Psoas muscle (tissue), 8 donors: ENCODE results near the gene MTRF1L. TPM values are rescaled to one million over a fixed set of nuclear protein-coding genes. Genes with fewer than 3 reads are reported as not detected.
A peak's percentile ranks its signal among the peaks of the same experiment; 100 is the strongest.

ENCODE experiments used
- ATAC-seq, 4 donors: fragments of 200-7000 bp; cut with Tn5 transposase; one replicate each; pipeline ENCODE4 v1.9.1; 2020; ENCODE audit warnings: moderate library complexity in 3 of 4, mild to moderate bottlenecking in 2 of 4
- DNase-seq, 2 donors: peaks; one replicate each; pipeline ENCODE4 v3.0.0-alpha.2; 2020
- H3K27ac ChIP-seq: fragments of 200-600 bp; one replicate; pipeline ENCODE4 v1.8.0; 2022
- H3K27me3 ChIP-seq, 3 donors: fragments of 200-600 bp in 1 of 3; one replicate each; pipeline versions ENCODE4 v1.6.1 to v1.8.0; 2013 to 2022; ENCODE audit warnings: low read length in 2 of 3, mild to moderate bottlenecking in 2 of 3, moderate library complexity in 1 of 3; ENCODE audit not compliant: insufficient read depth in 3 of 3
- H3K36me3 ChIP-seq, 2 donors: fragments of 200-600 bp in 1 of 2; one replicate each; pipeline versions ENCODE4 v1.6.1 to v1.8.0; 2013 to 2022; ENCODE audit warnings: low read depth in 1 of 2, mild to moderate bottlenecking in 1 of 2, moderate library complexity in 1 of 2; ENCODE audit not compliant: insufficient read depth in 1 of 2
- H3K4me1 ChIP-seq: fragments of 200-600 bp; one replicate; pipeline ENCODE4 v1.8.0; 2022
- H3K4me3 ChIP-seq: fragments of 200-600 bp; one replicate; pipeline ENCODE4 v1.8.0; 2022; ENCODE audit warnings: mild to moderate bottlenecking
- H3K9me3 ChIP-seq: fragments of 200-600 bp; one replicate; pipeline ENCODE4 v1.8.0; 2022
- CTCF ChIP-seq: fragments of 200-600 bp; IDR thresholded peaks from one replicate; pipeline ENCODE4 v1.8.0; 2022; ENCODE audit warnings: antibody characterized with exemption
- WGBS, 3 donors: extraction: QIAGEN DNeasy Blood & Tissue Kit; methylation state at CpG; one replicate each; pipeline versions ENCODE4 v1.1.6 to v1.1.7; 2013; 5-methylcytosine and 5-hydroxymethylcytosine counted together
- intact Hi-C, 2 donors: fragments of 100-400 bp; cut with DNase I; formaldehyde crosslinking; loops; one replicate each; pipeline versions ENCODE4 v1.11.0 to v1.14.2; 2022
- polyA plus RNA-seq, 3 donors: library from polyadenylated mRNA; stranded (reverse); fragments of 200-250 nt; gene quantifications; one replicate each; pipeline ENCODE4 v1.2.3, GENCODE V29; 2013
- total RNA-seq, 4 donors: library from RNA; stranded (reverse); fragmentation: NEBNext Ultra II Directional in 2 of 4; extraction: Animal tissue kit (Norgen Biotek cat#: 25700) in 2 of 4; gene quantifications; one replicate each; pipeline versions ENCODE4 v1.2.1 to v1.2.4, GENCODE V29; 2021 to 2023
- donor health status: healthy with polysubstance abuse.
- donor health status: DM: no; HTN: no; CAD: no; lungs with moderate emphysema.
- donor health status: Bipolar disorder and iron deficiency.
- donor health status: healthy.
- donor health status: DM: yes; HTN: yes; CAD: no.
- donor health status: DM: no; HTN: no; CAD: no.
- donor health status: DM: no; HTN: no; CAD: no.
- donor health status: DM: yes; HTN: yes; CAD: no.

MTRF1L gene
- total and polyA plus RNA-seq, 7 donors: 20.3 to 55.9 (median 28.9) TPM

GRCh38 chr6:152954443-152954842, 48.1 kb downstream of the MTRF1L start:
- Histone ChIP-seq H3K36me3 (no peaks in the 10 kb centered on the region), H3K4me1 (no peaks in the 10 kb centered on the region), H3K9me3 (no peaks in the 10 kb centered on the region), H3K27me3 (no peaks in the 10 kb centered on the region), H3K4me3 (no peak overlapping the region), H3K27ac (no peak overlapping the region)
- TF ChIP-seq CTCF: no peak
- ATAC-seq: no peak
- 67 to 73% (median 69%) methylated on average over 3 of the region's 3 CpGs for WGBS, 3 donors
- DNase-seq: no peak
- intact Hi-C loops: no loop called here

DNA sequence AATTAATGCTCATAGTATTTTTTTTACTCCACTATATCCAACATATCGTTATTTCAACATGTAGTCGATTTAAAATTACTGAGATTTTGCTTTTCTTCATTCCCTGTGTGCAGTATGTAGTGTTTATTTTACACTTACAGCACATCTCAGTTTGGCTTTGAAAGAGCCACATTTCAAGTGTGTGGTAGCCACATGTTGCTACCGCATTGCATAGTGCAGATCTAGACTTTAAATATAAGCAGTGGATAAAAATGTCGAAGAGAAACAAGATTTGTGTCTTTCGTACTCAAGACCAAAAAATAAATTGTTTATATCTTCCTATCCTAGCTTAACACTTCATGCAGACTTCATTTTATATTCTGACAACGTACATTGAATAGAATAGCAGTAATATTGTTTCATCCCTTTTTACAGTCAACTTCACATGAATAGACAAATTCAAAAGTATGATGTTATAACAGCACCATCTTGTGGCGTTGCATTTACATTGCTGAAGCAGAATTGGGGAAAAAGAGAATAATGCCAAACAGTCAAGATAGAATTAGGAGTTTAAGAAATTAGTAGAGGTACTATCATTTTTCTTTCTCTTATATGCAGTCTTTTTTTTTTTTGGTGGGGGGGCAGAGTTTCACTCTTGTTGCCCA, 49.5 kb downstream of the MTRF1L start:
- intact Hi-C loops: no loop called here
- DNase-seq: no peak
- H3K4me1 ChIP-seq: peaks cover 6% of the 10 kb centered on the region
- no peaks in the 10 kb centered on the region for H3K9me3 ChIP-seq
- no peak overlapping the region for H3K4me3 ChIP-seq
- no peaks in the 10 kb centered on the region for H3K36me3 ChIP-seq
- no peak overlapping the region for H3K27ac ChIP-seq
- WGBS, 3 donors: 72 to 76% (median 73%) methylated on average over 7 of the region's 7 CpGs
- no peaks in the 10 kb centered on the region for H3K27me3 ChIP-seq
- peak; percentile 30 for TF ChIP-seq CTCF
- no peak for ATAC-seq

DNA sequence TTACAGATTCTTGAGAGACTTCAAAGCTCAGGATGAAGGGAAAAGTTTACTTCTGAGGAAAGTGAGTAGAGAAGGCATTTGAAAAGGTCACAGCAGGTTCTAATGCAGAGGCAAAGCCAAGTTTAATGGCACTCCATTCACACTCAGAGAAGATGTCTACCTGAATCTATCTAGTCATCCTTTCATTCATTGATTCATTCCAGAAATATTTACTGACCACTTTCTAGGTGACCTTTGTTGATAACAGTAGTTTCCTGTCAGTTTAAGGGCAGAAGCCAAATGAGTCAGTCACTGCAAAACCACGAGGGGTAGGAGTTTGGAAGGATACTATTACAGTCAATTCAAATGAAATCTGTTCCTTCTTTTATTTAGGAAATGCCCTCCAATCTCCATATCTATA, 50.5 kb downstream of the MTRF1L start:
- no peak for TF ChIP-seq CTCF
- DNase-seq (no peak), ATAC-seq (no peak)
- Histone ChIP-seq H3K36me3 (no peaks in the 10 kb centered on the region), H3K27ac (no peak overlapping the region), H3K4me1 (peaks cover 7% of the 10 kb centered on the region), H3K9me3 (no peaks in the 10 kb centered on the region), H3K27me3 (no peaks in the 10 kb centered on the region), H3K4me3 (no peak overlapping the region)
- intact Hi-C loops: no loop called here
- WGBS, 3 donors: 8 to 13% (median 12%) methylated on average over 1 of the region's 1 CpG

- Histone ChIP-seq H3K27ac (no peak overlapping the region), H3K9me3 (no peaks in the 10 kb centered on the region), H3K4me3 (no peak overlapping the region), H3K4me1 (peaks cover 12% of the 10 kb centered on the region), H3K27me3 (no peaks in the 10 kb centered on the region), H3K36me3 (no peaks in the 10 kb centered on the region)
- TF ChIP-seq CTCF: no peak
- no peak for DNase-seq
- ATAC-seq: no peak
- 86 to 92% (median 87%) methylated on average over 3 of the region's 3 CpGs for WGBS, 3 donors
- intact Hi-C loops: no loop called here
These were observed 52.3 kb downstream of the MTRF1L start for GRCh38 chr6:152950240-152950639.
